GM23338 (cell line): ENCODE results near the gene RMND1. TPM values are rescaled to one million over a fixed set of nuclear protein-coding genes. Genes with fewer than 3 reads are reported as not detected.

Source experiments
- ATAC-seq: fragments of 200-7000 bp; cut with Tn5 transposase; 3 replicates; pipeline ENCODE4 v1.9.1; 2020
- DNase-seq: peaks from one replicate; pipeline ENCODE4 v3.0.0-alpha.2; 2015; ENCODE audit warnings: low spot score
- H2AFZ ChIP-seq: fragments of 200-600 bp; sonication (generic); 2 replicates; pipeline ENCODE4 v1.8.0; 2016; ENCODE audit warnings: antibody characterized with exemption, mild to moderate bottlenecking, moderate library complexity
- H3F3A ChIP-seq: fragments of 200-600 bp; sonication (generic); replicated peaks from 2 replicates; pipeline ENCODE4 v1.8.0; 2017; ENCODE audit warnings: antibody characterized with exemption, mixed run types, low read depth
- H3K27ac ChIP-seq: fragments of 200-600 bp; sonication (generic); 2 replicates; pipeline ENCODE4 v1.6.1; 2016; ENCODE audit warnings: low read depth
- H3K27me3 ChIP-seq: fragments of 200-600 bp; sonication (generic); 2 replicates; pipeline ENCODE4 v1.8.0; 2016; ENCODE audit warnings: mild to moderate bottlenecking, mixed run types, moderate library complexity; ENCODE audit not compliant: insufficient read depth
- H3K36me3 ChIP-seq: fragments of 200-600 bp; sonication (generic); 2 replicates; pipeline ENCODE4 v1.8.0; 2016; ENCODE audit warnings: mild to moderate bottlenecking; ENCODE audit not compliant: insufficient read depth
- H3K4me1 ChIP-seq: fragments of 200-600 bp; sonication (generic); 2 replicates; pipeline ENCODE4 v1.8.0; 2016; ENCODE audit warnings: mild to moderate bottlenecking, moderate library complexity; ENCODE audit not compliant: insufficient read depth
- H3K4me2 ChIP-seq: fragments of 200-600 bp; sonication (generic); 2 replicates; pipeline ENCODE4 v1.7.1; 2017; ENCODE audit warnings: mixed run types
- H3K4me3 ChIP-seq: fragments of 200-600 bp; sonication (generic); 2 replicates; pipeline ENCODE4 v1.6.1; 2016; ENCODE audit warnings: mixed run types
- H3K79me2 ChIP-seq: fragments of 200-600 bp; sonication (generic); replicated peaks from 2 replicates; pipeline ENCODE4 v1.8.0; 2017; ENCODE audit warnings: mild to moderate bottlenecking; ENCODE audit not compliant: insufficient read depth
- H3K9me2 ChIP-seq: fragments of 200-600 bp; sonication (generic); 2 replicates; pipeline ENCODE4 v1.8.0; 2017; ENCODE audit not compliant: insufficient read depth
- H4K20me1 ChIP-seq: fragments of 200-600 bp; sonication (generic); replicated peaks from 2 replicates; pipeline ENCODE4 v1.8.0; 2017; ENCODE audit warnings: mild to moderate bottlenecking; ENCODE audit not compliant: insufficient read depth
- H3K27ac Mint-ChIP-seq: 2 replicates; pipeline ENCODE4 v1.8.0; 2020; ENCODE audit warnings: inconsistent platforms, mild to moderate bottlenecking, moderate library complexity, mixed read lengths
- H3K27me3 Mint-ChIP-seq: 3 replicates; pipeline ENCODE4 v1.8.0; 2022; ENCODE audit warnings: low read depth, mild to moderate bottlenecking, moderate library complexity, mixed read lengths, inconsistent platforms; ENCODE audit not compliant: insufficient read depth, poor library complexity
- H3K36me3 Mint-ChIP-seq: 3 replicates; pipeline ENCODE4 v1.8.0; 2021; ENCODE audit warnings: low read depth, mild to moderate bottlenecking, inconsistent platforms, moderate library complexity, mixed read lengths
- H3K4me1 Mint-ChIP-seq: 3 replicates; pipeline ENCODE4 v1.8.0; 2020; ENCODE audit warnings: mild to moderate bottlenecking, inconsistent platforms, mixed read lengths
- H3K4me3 Mint-ChIP-seq: 3 replicates; pipeline ENCODE4 v1.8.0; 2021; ENCODE audit warnings: moderate library complexity, mild to moderate bottlenecking, inconsistent platforms, mixed read lengths
- H3K9me3 Mint-ChIP-seq: 3 replicates; pipeline ENCODE4 v1.8.0; 2020; ENCODE audit warnings: moderate library complexity, mild to moderate bottlenecking, inconsistent platforms, mixed read lengths
- EZH2 ChIP-seq: fragments of 200-600 bp; sonication (generic); IDR thresholded peaks from one replicate; pipeline ENCODE4 v1.8.0; 2017; ENCODE audit warnings: antibody characterized with exemption, mild to moderate bottlenecking, low read depth; ENCODE audit not compliant: unreplicated experiment
- EZH2phosphoT487 ChIP-seq: fragments of 200-600 bp; sonication (generic); IDR thresholded peaks from one replicate; pipeline ENCODE4 v1.8.1; 2018; ENCODE audit warnings: antibody characterized with exemption; ENCODE audit not compliant: unreplicated experiment
- JUNB ChIP-seq: IDR thresholded peaks from one replicate; pipeline ENCODE4 v1.6.1; 2016; ENCODE audit warnings: antibody characterized with exemption; ENCODE audit not compliant: unreplicated experiment
- NANOG ChIP-seq: IDR thresholded peaks from 2 replicates; pipeline ENCODE4 v1.6.1; 2016; ENCODE audit warnings: antibody characterized with exemption, borderline replicate concordance
- POLR2AphosphoS5 ChIP-seq: IDR thresholded peaks from 2 replicates; pipeline ENCODE4 v1.6.1; 2016; ENCODE audit warnings: antibody characterized with exemption, low read depth
- STAT1 ChIP-seq: IDR thresholded peaks from one replicate; pipeline ENCODE4 v1.6.1; 2016; ENCODE audit warnings: antibody characterized with exemption; ENCODE audit not compliant: unreplicated experiment
- ZNF114 ChIP-seq: fragments of 250-450 bp; sonication (Bioruptor Pico); IDR thresholded peaks from 2 replicates; pipeline ENCODE4 v1.5.0; 2020; ENCODE audit warnings: mild to moderate bottlenecking, moderate library complexity
- polyA plus RNA-seq: library from polyadenylated mRNA; unstranded; fragments of >200 nt; fragmentation: Nextera tagmentation; extraction: Ambion mirVana; gene quantifications from 2 replicates; pipeline ENCODE4 v1.2.1, GENCODE V29; 2016
- total RNA-seq: library from RNA; depleted of rRNA; stranded (reverse); fragments of >200 nt; shearing (Covaris generic); gene quantifications from 2 replicates; pipeline ENCODE4 v1.2.3, GENCODE V29; 2014
- TF ChIP-seq, protein P1 (sequence below): fragments of 250-450 bp; sonication (Bioruptor Pico); IDR thresholded peaks from 2 replicates; pipeline ENCODE4 v1.5.0; 2020; ENCODE audit warnings: mild to moderate bottlenecking, moderate library complexity
- TF ChIP-seq, protein P2 (sequence below): IDR thresholded peaks from 2 replicates; pipeline ENCODE4 v1.6.1; 2016; ENCODE audit warnings: antibody characterized with exemption
- TF ChIP-seq, protein P3 (sequence below): IDR thresholded peaks from one replicate; pipeline ENCODE4 v1.6.1; 2018; ENCODE audit warnings: antibody characterized with exemption; ENCODE audit not compliant: unreplicated experiment

RMND1 gene
- total and polyA plus RNA-seq, 2 experiments from 2014 or later, result 27.5 to 34.4 TPM

DNA sequence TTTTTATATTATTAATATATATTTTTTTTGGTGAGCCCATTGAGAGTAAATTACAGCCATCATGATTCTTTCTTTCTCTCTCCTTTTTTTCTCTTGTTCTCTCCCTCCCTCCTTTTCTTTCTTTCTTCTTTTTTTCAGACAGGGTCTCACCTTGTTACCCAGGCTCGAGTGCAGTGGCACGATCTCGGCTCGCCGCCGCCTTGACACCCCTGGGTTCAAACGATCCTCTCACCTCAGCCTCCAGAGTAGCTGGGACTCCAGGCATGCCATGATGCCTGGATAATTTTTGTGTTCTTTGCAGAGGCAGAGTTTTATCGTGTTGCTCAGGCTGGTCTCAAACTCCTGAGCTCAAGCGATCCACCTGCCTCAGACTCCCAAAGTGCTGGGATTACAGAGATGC is 43.5 kb upstream of the RMND1 start:
- Histone ChIP-seq H3F3A (no peaks in the 10 kb centered on the region), H3K4me2 (no peak overlapping the region; the same call in 1 of the 2 replicates), H2AFZ (no peak overlapping the region), H3K79me2 (no peaks in the 10 kb centered on the region), H4K20me1 (no peaks in the 10 kb centered on the region; the same call in 1 of the 2 replicates), H3K27me3 (peaks cover 49% of the 10 kb centered on the region), H3K9me2 (no peaks in the 10 kb centered on the region), H3K36me3 (no peaks in the 10 kb centered on the region), H3K4me1 (peaks cover 9% of the 10 kb centered on the region), H3K27ac (no peak overlapping the region), H3K4me3 (no peak overlapping the region)
- H3K4me3 Mint-ChIP-seq, result peak overlapping the region; percentile 46; the same call in 2 of the 3 replicates
- H3K27me3 Mint-ChIP-seq, result peaks cover 29% of the 10 kb centered on the region
- no peak for TF ChIP-seq JUNB
- TF ChIP-seq STAT1, result no peak
- TF ChIP-seq, protein P1, sequence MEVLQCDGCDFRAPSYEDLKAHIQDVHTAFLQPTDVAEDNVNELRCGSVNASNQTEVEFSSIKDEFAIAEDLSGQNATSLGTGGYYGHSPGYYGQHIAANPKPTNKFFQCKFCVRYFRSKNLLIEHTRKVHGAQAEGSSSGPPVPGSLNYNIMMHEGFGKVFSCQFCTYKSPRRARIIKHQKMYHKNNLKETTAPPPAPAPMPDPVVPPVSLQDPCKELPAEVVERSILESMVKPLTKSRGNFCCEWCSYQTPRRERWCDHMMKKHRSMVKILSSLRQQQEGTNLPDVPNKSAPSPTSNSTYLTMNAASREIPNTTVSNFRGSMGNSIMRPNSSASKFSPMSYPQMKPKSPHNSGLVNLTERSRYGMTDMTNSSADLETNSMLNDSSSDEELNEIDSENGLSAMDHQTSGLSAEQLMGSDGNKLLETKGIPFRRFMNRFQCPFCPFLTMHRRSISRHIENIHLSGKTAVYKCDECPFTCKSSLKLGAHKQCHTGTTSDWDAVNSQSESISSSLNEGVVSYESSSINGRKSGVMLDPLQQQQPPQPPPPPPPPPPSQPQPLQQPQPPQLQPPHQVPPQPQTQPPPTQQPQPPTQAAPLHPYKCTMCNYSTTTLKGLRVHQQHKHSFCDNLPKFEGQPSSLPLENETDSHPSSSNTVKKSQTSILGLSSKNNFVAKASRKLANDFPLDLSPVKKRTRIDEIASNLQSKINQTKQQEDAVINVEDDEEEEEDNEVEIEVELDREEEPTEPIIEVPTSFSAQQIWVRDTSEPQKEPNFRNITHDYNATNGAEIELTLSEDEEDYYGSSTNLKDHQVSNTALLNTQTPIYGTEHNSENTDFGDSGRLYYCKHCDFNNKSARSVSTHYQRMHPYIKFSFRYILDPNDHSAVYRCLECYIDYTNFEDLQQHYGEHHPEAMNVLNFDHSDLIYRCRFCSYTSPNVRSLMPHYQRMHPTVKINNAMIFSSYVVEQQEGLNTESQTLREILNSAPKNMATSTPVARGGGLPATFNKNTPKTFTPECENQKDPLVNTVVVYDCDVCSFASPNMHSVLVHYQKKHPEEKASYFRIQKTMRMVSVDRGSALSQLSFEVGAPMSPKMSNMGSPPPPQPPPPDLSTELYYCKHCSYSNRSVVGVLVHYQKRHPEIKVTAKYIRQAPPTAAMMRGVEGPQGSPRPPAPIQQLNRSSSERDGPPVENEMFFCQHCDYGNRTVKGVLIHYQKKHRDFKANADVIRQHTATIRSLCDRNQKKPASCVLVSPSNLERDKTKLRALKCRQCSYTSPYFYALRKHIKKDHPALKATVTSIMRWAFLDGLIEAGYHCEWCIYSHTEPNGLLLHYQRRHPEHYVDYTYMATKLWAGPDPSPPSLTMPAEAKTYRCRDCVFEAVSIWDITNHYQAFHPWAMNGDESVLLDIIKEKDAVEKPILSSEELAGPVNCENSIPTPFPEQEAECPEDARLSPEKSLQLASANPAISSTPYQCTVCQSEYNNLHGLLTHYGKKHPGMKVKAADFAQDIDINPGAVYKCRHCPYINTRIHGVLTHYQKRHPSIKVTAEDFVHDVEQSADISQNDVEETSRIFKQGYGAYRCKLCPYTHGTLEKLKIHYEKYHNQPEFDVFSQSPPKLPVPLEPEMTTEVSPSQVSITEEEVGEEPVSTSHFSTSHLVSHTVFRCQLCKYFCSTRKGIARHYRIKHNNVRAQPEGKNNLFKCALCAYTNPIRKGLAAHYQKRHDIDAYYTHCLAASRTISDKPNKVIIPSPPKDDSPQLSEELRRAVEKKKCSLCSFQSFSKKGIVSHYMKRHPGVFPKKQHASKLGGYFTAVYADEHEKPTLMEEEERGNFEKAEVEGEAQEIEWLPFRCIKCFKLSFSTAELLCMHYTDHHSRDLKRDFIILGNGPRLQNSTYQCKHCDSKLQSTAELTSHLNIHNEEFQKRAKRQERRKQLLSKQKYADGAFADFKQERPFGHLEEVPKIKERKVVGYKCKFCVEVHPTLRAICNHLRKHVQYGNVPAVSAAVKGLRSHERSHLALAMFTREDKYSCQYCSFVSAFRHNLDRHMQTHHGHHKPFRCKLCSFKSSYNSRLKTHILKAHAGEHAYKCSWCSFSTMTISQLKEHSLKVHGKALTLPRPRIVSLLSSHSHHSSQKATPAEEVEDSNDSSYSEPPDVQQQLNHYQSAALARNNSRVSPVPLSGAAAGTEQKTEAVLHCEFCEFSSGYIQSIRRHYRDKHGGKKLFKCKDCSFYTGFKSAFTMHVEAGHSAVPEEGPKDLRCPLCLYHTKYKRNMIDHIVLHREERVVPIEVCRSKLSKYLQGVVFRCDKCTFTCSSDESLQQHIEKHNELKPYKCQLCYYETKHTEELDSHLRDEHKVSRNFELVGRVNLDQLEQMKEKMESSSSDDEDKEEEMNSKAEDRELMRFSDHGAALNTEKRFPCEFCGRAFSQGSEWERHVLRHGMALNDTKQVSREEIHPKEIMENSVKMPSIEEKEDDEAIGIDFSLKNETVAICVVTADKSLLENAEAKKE, result no peak
- no peak for DNase-seq
- H3K4me1 Mint-ChIP-seq, result peaks cover 7% of the 10 kb centered on the region
- no peak overlapping the region for H3K27ac Mint-ChIP-seq
- no peaks in the 10 kb centered on the region for H3K36me3 Mint-ChIP-seq
- H3K9me3 Mint-ChIP-seq, result no peaks in the 10 kb centered on the region
- no peak for ATAC-seq

DNA sequence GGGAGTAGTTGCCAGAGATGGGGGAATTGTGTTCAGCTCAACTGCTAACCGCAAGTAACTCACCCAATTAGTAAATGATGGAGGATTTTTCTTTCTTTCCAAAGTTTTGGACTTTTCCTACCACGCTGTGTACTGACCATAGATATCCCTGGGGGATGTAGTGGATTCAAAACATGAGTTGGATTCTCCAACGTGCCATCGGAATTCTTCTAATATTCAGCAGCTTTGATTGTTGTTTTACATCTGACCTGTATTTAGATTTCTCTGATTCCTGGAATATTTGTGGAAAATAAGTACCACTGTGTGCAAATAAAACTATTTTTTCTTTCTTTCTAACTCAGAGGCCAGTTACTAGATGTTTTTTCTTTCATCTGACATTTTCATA is 43.0 kb upstream of the RMND1 start:
- no peak for DNase-seq
- H3K4me1 ChIP-seq, result peaks cover 9% of the 10 kb centered on the region
- Mint-ChIP-seq H3K9me3 (no peaks in the 10 kb centered on the region), H3K27ac (no peak overlapping the region), H3K27me3 (peaks cover 29% of the 10 kb centered on the region), H3K36me3 (no peaks in the 10 kb centered on the region), H3K4me1 (peaks cover 7% of the 10 kb centered on the region), H3K4me3 (peak overlapping the region; percentile 75)
- H4K20me1 ChIP-seq, result no peaks in the 10 kb centered on the region; the same call in 1 of the 2 replicates
- no peak for ATAC-seq
- H2AFZ ChIP-seq, result peak overlapping the region; percentile 99
- peak overlapping the region; percentile 88 for H3K4me3 ChIP-seq
- H3F3A ChIP-seq, result no peaks in the 10 kb centered on the region
- H3K36me3 ChIP-seq, result no peaks in the 10 kb centered on the region
- no peaks in the 10 kb centered on the region for H3K9me2 ChIP-seq
- peaks cover 49% of the 10 kb centered on the region for H3K27me3 ChIP-seq
- no peak overlapping the region for H3K27ac ChIP-seq
- H3K79me2 ChIP-seq, result no peaks in the 10 kb centered on the region
- peak overlapping the region; percentile 99 for H3K4me2 ChIP-seq
- TF ChIP-seq, protein P2, sequence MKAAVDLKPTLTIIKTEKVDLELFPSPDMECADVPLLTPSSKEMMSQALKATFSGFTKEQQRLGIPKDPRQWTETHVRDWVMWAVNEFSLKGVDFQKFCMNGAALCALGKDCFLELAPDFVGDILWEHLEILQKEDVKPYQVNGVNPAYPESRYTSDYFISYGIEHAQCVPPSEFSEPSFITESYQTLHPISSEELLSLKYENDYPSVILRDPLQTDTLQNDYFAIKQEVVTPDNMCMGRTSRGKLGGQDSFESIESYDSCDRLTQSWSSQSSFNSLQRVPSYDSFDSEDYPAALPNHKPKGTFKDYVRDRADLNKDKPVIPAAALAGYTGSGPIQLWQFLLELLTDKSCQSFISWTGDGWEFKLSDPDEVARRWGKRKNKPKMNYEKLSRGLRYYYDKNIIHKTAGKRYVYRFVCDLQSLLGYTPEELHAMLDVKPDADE, result no peak
- TF ChIP-seq EZH2, result no peak
- TF ChIP-seq, protein P3, sequence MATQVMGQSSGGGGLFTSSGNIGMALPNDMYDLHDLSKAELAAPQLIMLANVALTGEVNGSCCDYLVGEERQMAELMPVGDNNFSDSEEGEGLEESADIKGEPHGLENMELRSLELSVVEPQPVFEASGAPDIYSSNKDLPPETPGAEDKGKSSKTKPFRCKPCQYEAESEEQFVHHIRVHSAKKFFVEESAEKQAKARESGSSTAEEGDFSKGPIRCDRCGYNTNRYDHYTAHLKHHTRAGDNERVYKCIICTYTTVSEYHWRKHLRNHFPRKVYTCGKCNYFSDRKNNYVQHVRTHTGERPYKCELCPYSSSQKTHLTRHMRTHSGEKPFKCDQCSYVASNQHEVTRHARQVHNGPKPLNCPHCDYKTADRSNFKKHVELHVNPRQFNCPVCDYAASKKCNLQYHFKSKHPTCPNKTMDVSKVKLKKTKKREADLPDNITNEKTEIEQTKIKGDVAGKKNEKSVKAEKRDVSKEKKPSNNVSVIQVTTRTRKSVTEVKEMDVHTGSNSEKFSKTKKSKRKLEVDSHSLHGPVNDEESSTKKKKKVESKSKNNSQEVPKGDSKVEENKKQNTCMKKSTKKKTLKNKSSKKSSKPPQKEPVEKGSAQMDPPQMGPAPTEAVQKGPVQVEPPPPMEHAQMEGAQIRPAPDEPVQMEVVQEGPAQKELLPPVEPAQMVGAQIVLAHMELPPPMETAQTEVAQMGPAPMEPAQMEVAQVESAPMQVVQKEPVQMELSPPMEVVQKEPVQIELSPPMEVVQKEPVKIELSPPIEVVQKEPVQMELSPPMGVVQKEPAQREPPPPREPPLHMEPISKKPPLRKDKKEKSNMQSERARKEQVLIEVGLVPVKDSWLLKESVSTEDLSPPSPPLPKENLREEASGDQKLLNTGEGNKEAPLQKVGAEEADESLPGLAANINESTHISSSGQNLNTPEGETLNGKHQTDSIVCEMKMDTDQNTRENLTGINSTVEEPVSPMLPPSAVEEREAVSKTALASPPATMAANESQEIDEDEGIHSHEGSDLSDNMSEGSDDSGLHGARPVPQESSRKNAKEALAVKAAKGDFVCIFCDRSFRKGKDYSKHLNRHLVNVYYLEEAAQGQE, result no peak
- no peak for TF ChIP-seq ZNF114
- no peak for TF ChIP-seq POLR2AphosphoS5
- TF ChIP-seq EZH2phosphoT487, result no peak
- TF ChIP-seq NANOG, result no peak
